HepG2 (cell line): ENCODE data around the gene CCDC148. TPM values are rescaled to one million over a fixed set of nuclear protein-coding genes. Genes with fewer than 3 reads are reported as not detected.

Experiments
- ATAC-seq: fragments of 200-7000 bp; cut with Tn5 transposase; 3 replicates; pipeline ENCODE4 v1.9.1; 2020; ENCODE audit warnings: mild to moderate bottlenecking, moderate library complexity
- BruUV-seq: library from RNA; stranded (reverse); fragments of 400-500 nt; replicated peaks from 2 replicates; lab custom pipeline; 2021; lab: Mats Ljungman, UMichigan
- CTCF ChIA-PET: fragments of 300-600 bp; formaldehyde crosslinking; extraction: SDS; loops from one replicate; lab custom pipeline; 2021; ENCODE audit warnings: low total read pairs, inconsistent platforms, low intra/inter-chr PET ratio; lab: Yijun Ruan, JAX
- POLR2A ChIA-PET: fragments of 350-600 bp; sonication (Branson Sonifier 250); formaldehyde crosslinking; loops from one replicate; lab custom pipeline; 2020; ENCODE audit warnings: antibody characterized with exemption, inconsistent platforms; lab: Yijun Ruan, JAX
- DNase-seq: peaks from one replicate; pipeline ENCODE4 v3.0.0-alpha.2; 2015; ENCODE audit warnings: low spot score
- FAIRE-seq: peaks from 3 replicates; lab custom pipeline; 2011; peaks lifted over from hg19 to GRCh38; lab: Jason Lieb, UNC
- H2AFZ ChIP-seq: one replicate; pipeline ENCODE4 v1.6.1; 2011; ENCODE audit warnings: low read length, inconsistent platforms
- H3K27ac ChIP-seq: fragments of 300-600 bp; 3 replicates; pipeline ENCODE4 v1.8.0; 2011; ENCODE audit warnings: mixed run types, mild to moderate bottlenecking, mixed read lengths, low read length, inconsistent platforms; ENCODE audit not compliant: insufficient read depth; ENCODE audit errors: extremely low read length
- H3K27me3 ChIP-seq, 2 experiments: fragments of 200-600 bp in 1 of 2; 2 replicates in 1 of 2; 3 replicates in 1 of 2; pipeline versions ENCODE4 v1.6.0 to v1.8.0; 2011; ENCODE audit warnings: low read length in 2 of 2, mild to moderate bottlenecking in 2 of 2, moderate library complexity in 2 of 2, inconsistent platforms in 1 of 2; ENCODE audit not compliant: insufficient read depth in 2 of 2, control insufficient read depth in 1 of 2
- H3K36me3 ChIP-seq, 2 experiments: fragments of 200-600 bp in 1 of 2; replicated peaks in 1 of 2; 2 replicates in 1 of 2; 3 replicates in 1 of 2; pipeline versions ENCODE4 v1.5.1 to v1.8.0; 2011; ENCODE audit warnings: low read length in 2 of 2, inconsistent platforms in 1 of 2; ENCODE audit not compliant: insufficient read depth in 2 of 2, control insufficient read depth in 1 of 2
- H3K4me1 ChIP-seq: 2 replicates; pipeline ENCODE4 v1.5.1; 2012; ENCODE audit warnings: low read length, inconsistent platforms; ENCODE audit not compliant: insufficient read depth
- H3K4me2 ChIP-seq: 2 replicates; pipeline ENCODE4 v1.6.0; 2011; ENCODE audit warnings: low read depth, low read length, inconsistent platforms
- H3K4me3 ChIP-seq, 3 experiments: fragments of 200-600 bp in 1 of 3; sonication (generic), shearing (Covaris generic) in 1 of 3; replicated peaks in 1 of 3; 2 replicates each; pipeline ENCODE4 v1.5.1; 2011 to 2016; ENCODE audit warnings: low read length in 3 of 3, inconsistent platforms in 2 of 3, low read depth in 2 of 3, mild to moderate bottlenecking in 2 of 3, control low read depth in 1 of 3, mixed read lengths in 1 of 3; ENCODE audit not compliant: insufficient read depth in 1 of 3
- H3K79me2 ChIP-seq: one replicate; pipeline ENCODE4 v1.6.1; 2011; ENCODE audit warnings: low read length, inconsistent platforms; ENCODE audit not compliant: insufficient read depth
- H3K9ac ChIP-seq: 2 replicates; pipeline ENCODE4 v1.6.0; 2011; ENCODE audit warnings: mild to moderate bottlenecking, low read depth, low read length, inconsistent platforms; ENCODE audit not compliant: insufficient read depth
- H3K9me3 ChIP-seq: 2 replicates; pipeline ENCODE4 v1.5.1; 2012; ENCODE audit warnings: mild to moderate bottlenecking, low read length
- H4K20me1 ChIP-seq: 2 replicates; pipeline ENCODE4 v1.6.0; 2011; ENCODE audit warnings: inconsistent platforms, mild to moderate bottlenecking, low read length, moderate library complexity; ENCODE audit not compliant: insufficient read depth
- LBX2 ChIP-seq: sonication (generic); formaldehyde crosslinking; IDR thresholded peaks from 2 replicates; pipeline ENCODE4 v1.5.0; 2020; ENCODE audit warnings: missing genetic modification reagents, mild to moderate bottlenecking, borderline replicate concordance
- NCOA2 ChIP-seq: sonication (generic); formaldehyde crosslinking; IDR thresholded peaks from 2 replicates; pipeline ENCODE4 v1.8.0; 2022; ENCODE audit warnings: inconsistent platforms
- ZKSCAN1 ChIP-seq: fragments of 150-350 bp; IDR thresholded peaks from 2 replicates; pipeline ENCODE4 v1.6.1; 2014; ENCODE audit warnings: low read length
- ZNF205 ChIP-seq: IDR thresholded peaks from 2 replicates; pipeline ENCODE4 v1.6.1; 2018; ENCODE audit warnings: missing biosample characterization, missing genetic modification reagents
- ZNF460 ChIP-seq: sonication (generic); formaldehyde crosslinking; IDR thresholded peaks from 2 replicates; pipeline ENCODE4 v1.5.1; 2020; ENCODE audit warnings: missing genetic modification reagents, mild to moderate bottlenecking, borderline replicate concordance
- WGBS: methylation state at CpG from one replicate; pipeline ENCODE4 v1.1.6; 2017; ENCODE audit warnings: low lambda C conversion rate; 5-methylcytosine and 5-hydroxymethylcytosine counted together
- in situ Hi-C: cut with HindIII; loops from 2 replicates; pipeline ENCODE4 v1.10.0; 2017; ENCODE audit warnings: low pct_unique_long_range_greater_than_20kb; ENCODE audit not compliant: extremely low pct_ligation_motif_present
- intact Hi-C: fragments of 100-400 bp; cut with micrococcal nuclease; formaldehyde crosslinking; loops from one replicate; pipeline ENCODE4 v1.10.0; 2022; ENCODE audit not compliant: unreplicated experiment
- polyA plus RNA-seq, 8 experiments: library from polyadenylated mRNA; depleted of rRNA in 3 of 8; stranded (reverse) in 7 of 8; unstranded in 1 of 8; fragments of >200 nt; fragmentation: Illumina TruSeq in 4 of 8; extraction: Trizol in 4 of 8; gene quantifications; 2 replicates each; pipeline versions ENCODE4 v1.2.1 to v1.2.3, GENCODE V29; 2011 to 2016; ENCODE audit warnings: low read depth in 4 of 8, missing spikeins in 1 of 8, mixed read lengths in 1 of 8; ENCODE audit not compliant: insufficient read depth in 1 of 8
- total RNA-seq, 5 experiments: library from RNA; depleted of rRNA; stranded (reverse); fragments of >200 nt; fragmentation: Illumina TruSeq; extraction: Trizol; gene quantifications; 2 replicates each; pipeline ENCODE4 v1.2.3, GENCODE V29; 2016; ENCODE audit warnings: low read depth in 1 of 5
- TF ChIP-seq, protein P1 (sequence below): sonication (generic); formaldehyde crosslinking; IDR thresholded peaks from 2 replicates; pipeline ENCODE4 v1.5.0; 2020; ENCODE audit warnings: missing genetic modification reagents

CCDC148 gene
- total and polyA plus RNA-seq, 2 of the 13 experiments (the other 11 are each of a cell fraction or from before 2014, with no cell fraction given): 0.30 to 0.49 TPM

DNA sequence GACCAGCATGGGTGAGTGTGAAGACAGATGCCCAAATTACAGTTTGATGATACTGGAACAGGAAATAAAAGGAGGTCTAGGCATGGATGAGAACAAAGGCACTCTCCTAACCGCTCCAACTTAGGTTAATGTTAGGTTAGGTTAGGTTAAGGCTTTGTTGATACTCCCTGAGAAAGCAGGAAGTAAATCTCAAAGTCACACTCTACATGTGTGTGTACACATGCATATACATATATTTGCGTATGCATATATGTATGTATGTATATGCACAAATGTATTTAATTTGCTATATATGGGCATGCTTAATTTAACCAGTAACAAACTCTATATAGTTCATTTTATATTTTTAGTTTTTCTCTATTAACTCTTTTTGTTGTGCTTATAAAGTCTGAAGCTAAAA, 215.6 kb downstream of the CCDC148 start:
- no peak for DNase-seq
- 5% methylated on average over 2 of the region's 2 CpGs for WGBS
- H3K27ac ChIP-seq: no peak overlapping the region
- in situ Hi-C loops: no loop called here
- H3K9me3 ChIP-seq: no peaks in the 10 kb centered on the region
- no peaks in the 10 kb centered on the region for H3K36me3 ChIP-seq
- intact Hi-C loops: no loop called here
- FAIRE-seq: no peak
- no peak overlapping the region for H3K9ac ChIP-seq
- no peak overlapping the region for H3K4me2 ChIP-seq
- no peaks in the 10 kb centered on the region for H4K20me1 ChIP-seq
- peaks cover 12% of the 10 kb centered on the region; the same call in 1 of the 2 replicates for H3K4me1 ChIP-seq
- ChIA-PET POLR2A (no interaction called here), CTCF (no interaction called here)
- no peak for ATAC-seq
- peaks cover 0 to 19% of the 10 kb centered on the region in 2 experiments; a peak in 4 of 5 replicates for H3K27me3 ChIP-seq
- H3K4me3 ChIP-seq: no peak overlapping the region
- BruUV-seq: no TSS peak
- no peak overlapping the region for H2AFZ ChIP-seq
- no peak for TF ChIP-seq ZKSCAN1
- no peaks in the 10 kb centered on the region for H3K79me2 ChIP-seq

- FAIRE-seq: no peak
- peaks cover 12% of the 10 kb centered on the region; the same call in 1 of the 2 replicates for H3K4me1 ChIP-seq
- in situ Hi-C loops (no loop called here), intact Hi-C loops (no loop called here)
- H2AFZ ChIP-seq: no peak overlapping the region
- ATAC-seq: no peak
- H3K27ac ChIP-seq: no peak overlapping the region
- no peaks in the 10 kb centered on the region for H3K79me2 ChIP-seq
- POLR2A ChIA-PET: no interaction called here
- H3K4me2 ChIP-seq: no peak overlapping the region
- no peak overlapping the region for H3K9ac ChIP-seq
- TF ChIP-seq LBX2 (CRISPR knock-in tag) (no peak), ZNF205 (CRISPR knock-in tag) (no peak), NCOA2 (CRISPR knock-in tag) (no peak), ZNF460 (CRISPR knock-in tag) (no peak)
- TF ChIP-seq, protein P1, sequence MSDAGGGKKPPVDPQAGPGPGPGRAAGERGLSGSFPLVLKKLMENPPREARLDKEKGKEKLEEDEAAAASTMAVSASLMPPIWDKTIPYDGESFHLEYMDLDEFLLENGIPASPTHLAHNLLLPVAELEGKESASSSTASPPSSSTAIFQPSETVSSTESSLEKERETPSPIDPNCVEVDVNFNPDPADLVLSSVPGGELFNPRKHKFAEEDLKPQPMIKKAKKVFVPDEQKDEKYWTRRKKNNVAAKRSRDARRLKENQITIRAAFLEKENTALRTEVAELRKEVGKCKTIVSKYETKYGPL (CRISPR knock-in tag): no peak
- peaks cover 1 to 10% of the 10 kb centered on the region in 2 experiments; a peak in 4 of 5 replicates for H3K27me3 ChIP-seq
- CTCF ChIA-PET: no interaction called here
- H3K4me3 ChIP-seq: no peak overlapping the region
- no peaks in the 10 kb centered on the region for H3K9me3 ChIP-seq
- no peaks in the 10 kb centered on the region for H3K36me3 ChIP-seq
- no peaks in the 10 kb centered on the region for H4K20me1 ChIP-seq
- 45% methylated on average over 2 of the region's 2 CpGs for WGBS
- BruUV-seq: no TSS peak
- no peak for DNase-seq
Measured at GRCh38 chr2:158239271-158239670, 217.3 kb downstream of the CCDC148 start.
